Measurements from ENCODE around the gene ACSF3. TPM values are rescaled to one million over a fixed set of nuclear protein-coding genes. Genes with fewer than 3 reads are reported as not detected.
A peak's percentile ranks its signal among the peaks of the same experiment; 100 is the strongest.

The ACSF3 gene
- total RNA-seq, 2 donors from 2014 or later = 48.0 to 53.6 TPM

GRCh38 chr16:89098767-89099430 lies 5.2 kb downstream of the ACSF3 start:
- DNase-seq (no peak), ATAC-seq (no peak)
- Mint-ChIP-seq H3K36me3 (ENCODE audit: low read depth) (peaks cover 8% of the 10 kb centered on the region), H3K27me3 (no peaks in the 10 kb centered on the region), H3K27ac (peak overlapping the region; percentile 95), H3K4me3 (peak overlapping the region; percentile 96), H3K4me1 (peaks cover 47% of the 10 kb centered on the region)
- H3K9me3 ChIP-seq (ENCODE audit: control insufficient read depth, low read length, poor library complexity, severe bottlenecking) = no peaks in the 10 kb centered on the region

GRCh38 chr16:89099905-89100304 lies 6.3 kb downstream of the ACSF3 start:
- ATAC-seq (no peak), DNase-seq (no peak)
- H3K4me3 Mint-ChIP-seq = peak overlapping the region; percentile 68
- H3K4me1 Mint-ChIP-seq = peaks cover 40% of the 10 kb centered on the region
- peak overlapping the region; percentile 95 for H3K27ac Mint-ChIP-seq
- no peaks in the 10 kb centered on the region for H3K27me3 Mint-ChIP-seq
- H3K9me3 ChIP-seq (ENCODE audit: control insufficient read depth, low read length, poor library complexity, severe bottlenecking) = no peaks in the 10 kb centered on the region
- peaks cover 6% of the 10 kb centered on the region for H3K36me3 Mint-ChIP-seq (ENCODE audit: low read depth)

GRCh38 chr16:89100601-89101302 lies 7.1 kb downstream of the ACSF3 start:
- no peaks in the 10 kb centered on the region for H3K9me3 ChIP-seq (ENCODE audit: control insufficient read depth, low read length, poor library complexity, severe bottlenecking)
- no peak overlapping the region for H3K4me3 Mint-ChIP-seq
- ATAC-seq (no peak), DNase-seq (no peak)
- peaks cover 6% of the 10 kb centered on the region for H3K36me3 Mint-ChIP-seq (ENCODE audit: low read depth)
- peak overlapping the region; percentile 14 for H3K27ac Mint-ChIP-seq
- H3K4me1 Mint-ChIP-seq = peaks cover 35% of the 10 kb centered on the region
- no peaks in the 10 kb centered on the region for H3K27me3 Mint-ChIP-seq

GRCh38 chr16:89101303-89102040 lies 7.8 kb downstream of the ACSF3 start:
- peaks cover 28% of the 10 kb centered on the region for H3K4me1 Mint-ChIP-seq
- H3K36me3 Mint-ChIP-seq (ENCODE audit: low read depth) = peaks cover 7% of the 10 kb centered on the region
- no peaks in the 10 kb centered on the region for H3K27me3 Mint-ChIP-seq
- ATAC-seq = no peak
- no peak for DNase-seq
- H3K9me3 ChIP-seq (ENCODE audit: control insufficient read depth, low read length, poor library complexity, severe bottlenecking) = no peaks in the 10 kb centered on the region
- no peak overlapping the region for H3K4me3 Mint-ChIP-seq
- H3K27ac Mint-ChIP-seq = peak overlapping the region; percentile 21

- H3K9me3 ChIP-seq (ENCODE audit: control insufficient read depth, low read length, poor library complexity, severe bottlenecking) = no peaks in the 10 kb centered on the region
- no peaks in the 10 kb centered on the region for H3K27me3 Mint-ChIP-seq
- H3K27ac Mint-ChIP-seq = peak overlapping the region; percentile 21
- H3K36me3 Mint-ChIP-seq (ENCODE audit: low read depth) = peaks cover 9% of the 10 kb centered on the region
- H3K4me3 Mint-ChIP-seq = no peak overlapping the region
- ATAC-seq = no peak
- no peak for DNase-seq
- peaks cover 22% of the 10 kb centered on the region for H3K4me1 Mint-ChIP-seq
Measured at GRCh38 chr16:89102041-89102471, 8.4 kb downstream of the ACSF3 start.

GRCh38 chr16:89102481-89103073 lies 8.9 kb downstream of the ACSF3 start:
- DNase-seq = no peak
- Mint-ChIP-seq H3K4me1 (peaks cover 21% of the 10 kb centered on the region), H3K36me3 (ENCODE audit: low read depth) (peaks cover 13% of the 10 kb centered on the region)

GRCh38 chr16:89103156-89103555 lies 9.5 kb downstream of the ACSF3 start:
- Mint-ChIP-seq H3K4me1 (peaks cover 20% of the 10 kb centered on the region), H3K27ac (no peak overlapping the region), H3K27me3 (no peaks in the 10 kb centered on the region), H3K36me3 (ENCODE audit: low read depth) (peaks cover 14% of the 10 kb centered on the region), H3K4me3 (no peak overlapping the region)
- no peak for ATAC-seq
- no peaks in the 10 kb centered on the region for H3K9me3 ChIP-seq (ENCODE audit: control insufficient read depth, low read length, poor library complexity, severe bottlenecking)
- no peak for DNase-seq

More at GRCh38 chr16:89102481-89103073, 8.9 kb downstream of the ACSF3 start:
- no peaks in the 10 kb centered on the region for H3K9me3 ChIP-seq (ENCODE audit: control insufficient read depth, low read length, poor library complexity, severe bottlenecking)
- Mint-ChIP-seq H3K4me3 (no peak overlapping the region), H3K27me3 (no peaks in the 10 kb centered on the region), H3K27ac (peak overlapping the region; percentile 21)
- no peak for ATAC-seq

GRCh38 chr16:89103781-89104180 lies 10.1 kb downstream of the ACSF3 start:
- Mint-ChIP-seq H3K4me1 (peaks cover 14% of the 10 kb centered on the region), H3K27ac (no peak overlapping the region), H3K27me3 (no peaks in the 10 kb centered on the region), H3K4me3 (no peak overlapping the region), H3K36me3 (ENCODE audit: low read depth) (peaks cover 14% of the 10 kb centered on the region)
- no peak for ATAC-seq
- DNase-seq = no peak
- H3K9me3 ChIP-seq (ENCODE audit: control insufficient read depth, low read length, poor library complexity, severe bottlenecking) = no peaks in the 10 kb centered on the region

GRCh38 chr16:89104303-89104702 lies 10.7 kb downstream of the ACSF3 start:
- H3K4me3 Mint-ChIP-seq = no peak overlapping the region
- ATAC-seq = no peak

GRCh38 chr16:89104930-89105571 lies 11.4 kb downstream of the ACSF3 start:
- Mint-ChIP-seq H3K36me3 (ENCODE audit: low read depth) (peaks cover 11% of the 10 kb centered on the region), H3K4me1 (peaks cover 8% of the 10 kb centered on the region), H3K27ac (no peak overlapping the region), H3K4me3 (no peak overlapping the region), H3K27me3 (no peaks in the 10 kb centered on the region)
- DNase-seq (no peak), ATAC-seq (no peak)
- H3K9me3 ChIP-seq (ENCODE audit: control insufficient read depth, low read length, poor library complexity, severe bottlenecking) = no peaks in the 10 kb centered on the region

More at GRCh38 chr16:89104303-89104702, 10.7 kb downstream of the ACSF3 start:
- no peaks in the 10 kb centered on the region for H3K9me3 ChIP-seq (ENCODE audit: control insufficient read depth, low read length, poor library complexity, severe bottlenecking)
- no peak overlapping the region for H3K27ac Mint-ChIP-seq
- DNase-seq = no peak
- H3K27me3 Mint-ChIP-seq = no peaks in the 10 kb centered on the region
- peaks cover 12% of the 10 kb centered on the region for H3K4me1 Mint-ChIP-seq
- H3K36me3 Mint-ChIP-seq (ENCODE audit: low read depth) = peaks cover 14% of the 10 kb centered on the region

- H3K27ac Mint-ChIP-seq = no peak overlapping the region
Measured at GRCh38 chr16:89105599-89106151, 12.0 kb downstream of the ACSF3 start.

GRCh38 chr16:89106533-89107202 lies 13.0 kb downstream of the ACSF3 start:
- DNase-seq (no peak), ATAC-seq (no peak)
- H3K9me3 ChIP-seq (ENCODE audit: control insufficient read depth, low read length, poor library complexity, severe bottlenecking) = no peaks in the 10 kb centered on the region
- Mint-ChIP-seq H3K27ac (no peak overlapping the region), H3K36me3 (ENCODE audit: low read depth) (peaks cover 11% of the 10 kb centered on the region), H3K4me1 (peaks cover 8% of the 10 kb centered on the region), H3K27me3 (no peaks in the 10 kb centered on the region), H3K4me3 (no peak overlapping the region)

More at GRCh38 chr16:89105599-89106151, 12.0 kb downstream of the ACSF3 start:
- no peak for DNase-seq
- H3K4me3 Mint-ChIP-seq = no peak overlapping the region
- H3K4me1 Mint-ChIP-seq = peaks cover 8% of the 10 kb centered on the region
- no peak for ATAC-seq
- H3K27me3 Mint-ChIP-seq = no peaks in the 10 kb centered on the region
- peaks cover 11% of the 10 kb centered on the region for H3K36me3 Mint-ChIP-seq (ENCODE audit: low read depth)
- H3K9me3 ChIP-seq (ENCODE audit: control insufficient read depth, low read length, poor library complexity, severe bottlenecking) = no peaks in the 10 kb centered on the region

All from T-helper 17 cell (primary cell).